GM12874 (cell line): ENCODE data around the gene SNX6.

Experiments
- CTCF ChIP-seq: IDR thresholded peaks from 2 replicates; pipeline ENCODE4 v1.5.1; 2011; ENCODE audit warnings: low read depth, mild to moderate bottlenecking, control low read depth, low read length, moderate library complexity; ENCODE audit not compliant: insufficient read depth

SNX6 gene

GRCh38 chr14:34629657-34630529, at the start of gene SNX6:
TSS of gene SNX6 (minus strand) at chr14:34630148. CDS start at chr14:34630116, 32 bp downstream.
- TF ChIP-seq CTCF, result no peak

- TF ChIP-seq CTCF, result no peak
Measured at GRCh38 chr14:34678735-34679134, 48.8 kb upstream of the SNX6 start.

- TF ChIP-seq CTCF, result no peak
Measured at GRCh38 chr14:34678306-34678705, 48.4 kb upstream of the SNX6 start.

GRCh38 chr14:34676516-34677211, 46.7 kb upstream of the SNX6 start:
- no peak for TF ChIP-seq CTCF

- TF ChIP-seq CTCF, result no peak
Measured at GRCh38 chr14:34673702-34674101, 43.8 kb upstream of the SNX6 start.

GRCh38 chr14:34671716-34672115, 41.8 kb upstream of the SNX6 start:
- TF ChIP-seq CTCF, result no peak

GRCh38 chr14:34668111-34668510, 38.2 kb upstream of the SNX6 start:
- TF ChIP-seq CTCF, result no peak
